Measurements from ENCODE around the gene GLI1.

- TF ChIP-seq CTCF (IDR thresholded peaks at IDR 0.05) (peak; percentile 86 to 89), POLR2AphosphoS5 (IDR thresholded peaks at IDR 0.05) (no peak), POLR2A (IDR thresholded peaks at IDR 0.05) (no peak), EP300 (IDR thresholded peaks at IDR 0.05) (no peak)
Measured at GRCh38 chr12:57452937-57453509, 6.6 kb upstream of the GLI1 start.
